GM12872 (cell line): ENCODE data around the gene ANKS4B.

ENCODE experiments used
- TF ChIP-seq, protein P1 (sequence below): IDR thresholded peaks from 3 replicates; pipeline ENCODE4 v1.5.1; 2011; ENCODE audit warnings: low read depth, mild to moderate bottlenecking, low read length, moderate library complexity; ENCODE audit not compliant: insufficient read depth

The ANKS4B gene

GRCh38 chr16:21253470-21253869, 20.0 kb downstream of the ANKS4B start:
- TF ChIP-seq, protein P1, sequence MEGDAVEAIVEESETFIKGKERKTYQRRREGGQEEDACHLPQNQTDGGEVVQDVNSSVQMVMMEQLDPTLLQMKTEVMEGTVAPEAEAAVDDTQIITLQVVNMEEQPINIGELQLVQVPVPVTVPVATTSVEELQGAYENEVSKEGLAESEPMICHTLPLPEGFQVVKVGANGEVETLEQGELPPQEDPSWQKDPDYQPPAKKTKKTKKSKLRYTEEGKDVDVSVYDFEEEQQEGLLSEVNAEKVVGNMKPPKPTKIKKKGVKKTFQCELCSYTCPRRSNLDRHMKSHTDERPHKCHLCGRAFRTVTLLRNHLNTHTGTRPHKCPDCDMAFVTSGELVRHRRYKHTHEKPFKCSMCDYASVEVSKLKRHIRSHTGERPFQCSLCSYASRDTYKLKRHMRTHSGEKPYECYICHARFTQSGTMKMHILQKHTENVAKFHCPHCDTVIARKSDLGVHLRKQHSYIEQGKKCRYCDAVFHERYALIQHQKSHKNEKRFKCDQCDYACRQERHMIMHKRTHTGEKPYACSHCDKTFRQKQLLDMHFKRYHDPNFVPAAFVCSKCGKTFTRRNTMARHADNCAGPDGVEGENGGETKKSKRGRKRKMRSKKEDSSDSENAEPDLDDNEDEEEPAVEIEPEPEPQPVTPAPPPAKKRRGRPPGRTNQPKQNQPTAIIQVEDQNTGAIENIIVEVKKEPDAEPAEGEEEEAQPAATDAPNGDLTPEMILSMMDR, result no peak; the same call in 2 of the 3 replicates

DNA sequence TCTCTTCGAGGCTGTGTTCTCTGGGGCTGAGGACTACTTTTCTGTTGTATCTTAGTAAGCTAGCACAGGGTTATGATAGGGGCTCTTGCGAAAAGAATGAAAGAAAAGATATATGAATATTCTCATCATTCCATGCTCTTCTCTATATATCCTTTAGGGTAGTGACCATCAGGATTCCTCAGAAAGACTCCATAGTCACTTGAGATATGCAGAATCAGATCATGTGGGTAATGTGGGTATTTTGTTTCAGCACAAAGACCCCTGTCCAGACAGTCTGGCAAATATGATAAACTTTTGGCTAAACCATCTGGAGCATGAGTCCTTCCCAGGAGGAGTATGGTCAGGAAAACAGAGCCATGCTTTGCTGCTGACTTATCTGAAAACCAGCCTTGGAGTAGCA, 23.1 kb downstream of the ANKS4B start:
- TF ChIP-seq, protein P1, result no peak

DNA sequence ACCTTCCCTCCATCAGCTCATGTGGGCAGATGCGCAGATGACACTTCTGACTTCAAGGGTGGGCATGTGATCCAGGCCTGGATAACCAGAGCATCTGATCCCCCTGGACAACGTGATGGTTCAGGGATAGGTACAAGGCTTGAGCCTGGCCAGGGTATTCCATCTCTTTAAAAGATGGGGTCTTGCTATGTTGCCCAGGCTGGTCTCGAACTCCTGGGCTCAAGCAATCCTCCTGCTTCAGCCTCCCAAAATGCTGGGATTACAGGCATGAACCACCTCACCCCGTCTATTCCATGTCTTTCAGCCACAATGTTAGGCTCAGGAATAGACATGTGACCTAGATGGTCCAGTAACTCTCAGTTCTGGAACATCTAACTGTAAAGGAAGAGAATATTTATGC, 23.8 kb downstream of the ANKS4B start:
- TF ChIP-seq, protein P1, result no peak

GRCh38 chr16:21260870-21261791, 27.6 kb downstream of the ANKS4B start:
- TF ChIP-seq, protein P1, result no peak

DNA sequence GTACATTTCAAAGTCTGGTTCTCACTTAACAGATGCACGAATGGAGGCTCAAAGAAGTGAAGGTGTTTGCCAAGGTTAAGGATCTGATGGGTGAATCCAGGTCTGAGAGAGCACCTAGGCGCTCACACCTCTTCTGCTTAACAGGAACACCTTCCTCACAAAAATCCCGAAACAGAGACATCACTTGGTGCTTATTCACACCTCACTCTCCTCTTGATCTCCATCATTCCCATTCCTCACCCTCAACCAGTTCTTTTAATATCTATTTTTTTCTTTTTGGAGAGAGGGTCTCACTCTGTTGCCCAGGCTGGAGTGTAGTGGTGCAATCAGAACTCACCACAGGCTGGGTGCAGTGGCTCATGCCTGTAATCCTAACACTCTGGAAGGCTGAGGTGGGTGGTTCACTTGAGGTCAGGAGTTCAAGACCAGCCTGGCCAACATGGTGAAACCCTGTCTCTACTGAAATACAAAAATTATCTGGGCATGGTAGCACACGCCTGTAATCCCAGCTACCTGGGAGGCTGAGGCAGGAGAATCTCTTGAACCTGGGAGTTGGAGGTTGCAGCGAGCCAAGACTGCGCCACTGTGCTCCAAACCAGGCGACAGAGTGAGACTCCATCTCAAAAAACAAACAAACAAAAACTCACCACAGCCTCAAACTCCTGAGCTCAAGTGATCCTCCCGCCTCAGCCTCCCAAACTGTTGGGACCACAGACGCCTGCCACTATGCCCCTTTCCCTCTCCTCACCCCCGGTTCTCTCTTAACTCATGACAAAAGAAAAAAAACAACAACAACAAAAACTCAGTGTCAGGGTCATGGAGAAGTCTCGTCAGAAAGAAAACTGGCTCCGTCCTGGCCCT, 29.5 kb downstream of the ANKS4B start:
- TF ChIP-seq, protein P1, result no peak

GRCh38 chr16:21263640-21264570, 30.4 kb downstream of the ANKS4B start:
- TF ChIP-seq, protein P1, result no peak
